Tibial nerve (tissue), 4 donors: ENCODE measurements around the gene VSIG8. TPM values are rescaled to one million over a fixed set of nuclear protein-coding genes. Genes with fewer than 3 reads are reported as not detected.

Experiments
- DNase-seq, 2 donors: peaks; one replicate each; pipeline ENCODE4 v3.0.0-alpha.2; 2019; ENCODE audit warnings: low spot score in 2 of 2
- H3K27ac ChIP-seq, 4 donors: fragments of 200-600 bp; sonication (generic) in 3 of 4; one replicate each; pipeline ENCODE4 v1.5.1; 2017 to 2019; ENCODE audit warnings: mild to moderate bottlenecking in 1 of 4
- H3K27me3 ChIP-seq, 2 donors: fragments of 200-600 bp; sonication (generic) in 1 of 2; one replicate each; pipeline versions ENCODE4 v1.5.1 to v1.6.0; 2017 to 2019
- H3K36me3 ChIP-seq, 3 donors: fragments of 200-600 bp; sonication (generic); one replicate each; pipeline ENCODE4 v1.5.1; 2018 to 2019
- H3K4me1 ChIP-seq, 4 donors: fragments of 200-600 bp; sonication (generic) in 3 of 4; one replicate each; pipeline ENCODE4 v1.5.1; 2017 to 2019
- H3K4me3 ChIP-seq, 4 donors: fragments of 200-600 bp; sonication (generic) in 3 of 4; one replicate each; pipeline ENCODE4 v1.5.1; 2017 to 2019; ENCODE audit warnings: mild to moderate bottlenecking in 1 of 4, moderate library complexity in 1 of 4
- H3K9me3 ChIP-seq, 4 donors: fragments of 200-600 bp; sonication (generic) in 3 of 4; one replicate each; pipeline ENCODE4 v1.5.1; 2017 to 2019
- CTCF ChIP-seq, 5 experiments: fragments of 200-600 bp in 3 of 5; fragments of 450-650 bp in 2 of 5; sonication (generic) in 3 of 5; IDR thresholded peaks; one replicate each; pipeline ENCODE4 v1.5.1; 2016 to 2019; ENCODE audit warnings: antibody characterized with exemption in 5 of 5, mild to moderate bottlenecking in 3 of 5, moderate library complexity in 2 of 5
- EP300 ChIP-seq, 2 donors: sonication (generic); formaldehyde crosslinking; IDR thresholded peaks; one replicate each; pipeline ENCODE4 v1.6.1; 2017; ENCODE audit warnings: antibody characterized with exemption in 2 of 2, mild to moderate bottlenecking in 1 of 2
- POLR2A ChIP-seq, 2 donors: fragments of 450-650 bp; IDR thresholded peaks; one replicate each; pipeline ENCODE4 v1.6.1; 2017; ENCODE audit warnings: antibody characterized with exemption in 2 of 2, mild to moderate bottlenecking in 2 of 2, moderate library complexity in 2 of 2
- WGBS, 2 donors: methylation state at CpG; one replicate each; pipeline ENCODE4 v1.1.5; 2018; 5-methylcytosine and 5-hydroxymethylcytosine counted together
- total RNA-seq, 4 donors: library from RNA; depleted of rRNA; stranded (reverse); fragments of >200 nt; gene quantifications; one replicate each; pipeline ENCODE4 v1.1.0, GENCODE V29; 2016

Gene VSIG8
- total RNA-seq, 4 donors from 2014 or later, result 0.20 TPM; not detected in 3

GRCh38 chr1:159839116-159839849, 23.2 kb downstream of the VSIG8 start:
- Histone ChIP-seq H3K27ac (no peak overlapping the region), H3K4me1 (no peaks in the 10 kb centered on the region), H3K36me3 (peaks cover 0 to 64% (median 0%) of the 10 kb centered on the region in 3 donors), H3K4me3 (no peak overlapping the region), H3K27me3 (no peaks in the 10 kb centered on the region), H3K9me3 (no peaks in the 10 kb centered on the region)
- no peak for DNase-seq
- 80 to 86% methylated on average over 5 of the region's 5 CpGs for WGBS, 2 donors
- TF ChIP-seq EP300 (IDR thresholded peaks at IDR 0.05) (no peak), CTCF (IDR thresholded peaks at IDR 0.05) (no peak), POLR2A (IDR thresholded peaks at IDR 0.05) (no peak)

DNA sequence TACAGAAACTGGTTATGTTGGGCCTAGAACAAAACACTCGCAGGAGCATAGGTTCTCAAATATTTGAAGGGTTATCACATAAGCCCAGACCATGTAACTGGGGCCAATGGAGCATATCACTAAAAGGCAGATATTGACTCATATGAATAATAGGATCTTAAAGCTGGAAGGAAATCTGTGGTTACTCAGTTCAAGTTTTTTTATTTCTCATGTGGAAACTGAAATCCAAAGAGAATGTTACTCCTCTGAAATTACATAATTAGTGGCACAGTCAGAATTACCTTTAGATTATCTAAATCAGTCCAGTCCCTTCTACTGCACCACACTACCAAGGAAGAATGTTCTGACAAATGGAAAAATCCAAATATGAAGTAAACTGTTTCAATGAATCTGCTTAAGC, 23.7 kb downstream of the VSIG8 start:
- WGBS, 2 donors, result 92 to 93% methylated on average over 1 of the region's 1 CpG
- peaks cover 0 to 69% (median 0%) of the 10 kb centered on the region in 3 donors for H3K36me3 ChIP-seq
- TF ChIP-seq CTCF (IDR thresholded peaks at IDR 0.05) (no peak), POLR2A (IDR thresholded peaks at IDR 0.05) (no peak), EP300 (IDR thresholded peaks at IDR 0.05) (no peak)
- no peak overlapping the region for H3K4me3 ChIP-seq
- H3K4me1 ChIP-seq, result no peaks in the 10 kb centered on the region
- no peak for DNase-seq
- H3K27ac ChIP-seq, result no peak overlapping the region
- H3K27me3 ChIP-seq, result no peaks in the 10 kb centered on the region
- no peaks in the 10 kb centered on the region for H3K9me3 ChIP-seq

GRCh38 chr1:159835862-159836525, 26.5 kb downstream of the VSIG8 start:
- WGBS, 2 donors, result 83 to 84% methylated on average over 8 of the region's 8 CpGs
- Histone ChIP-seq H3K4me3 (no peak overlapping the region), H3K4me1 (no peaks in the 10 kb centered on the region), H3K27me3 (no peaks in the 10 kb centered on the region), H3K27ac (no peak overlapping the region), H3K9me3 (no peaks in the 10 kb centered on the region), H3K36me3 (peaks cover 0 to 58% (median 0%) of the 10 kb centered on the region in 3 donors)
- no peak for DNase-seq
- no peak for TF ChIP-seq POLR2A (IDR thresholded peaks at IDR 0.05)
- no peak for TF ChIP-seq CTCF (IDR thresholded peaks at IDR 0.05)
- no peak for TF ChIP-seq EP300 (IDR thresholded peaks at IDR 0.05)

- H3K9me3 ChIP-seq, result no peaks in the 10 kb centered on the region
- TF ChIP-seq CTCF (IDR thresholded peaks at IDR 0.05), result no peak
- TF ChIP-seq EP300 (IDR thresholded peaks at IDR 0.05), result no peak
- no peak for TF ChIP-seq POLR2A (IDR thresholded peaks at IDR 0.05)
- no peaks in the 10 kb centered on the region for H3K27me3 ChIP-seq
- WGBS, 2 donors, result 47 to 56% methylated on average over 3 of the region's 3 CpGs
- no peak for DNase-seq
- no peak overlapping the region for H3K4me3 ChIP-seq
- H3K36me3 ChIP-seq, result peaks cover 0 to 52% (median 0%) of the 10 kb centered on the region in 3 donors
- H3K4me1 ChIP-seq, result no peaks in the 10 kb centered on the region
- H3K27ac ChIP-seq, result no peak overlapping the region
These were observed 27.1 kb downstream of the VSIG8 start for GRCh38 chr1:159835356-159835755.

- no peak for DNase-seq
- H3K4me3 ChIP-seq, result no peak overlapping the region
- H3K4me1 ChIP-seq, result peaks cover 0 to 6% (median 0%) of the 10 kb centered on the region in 4 donors
- no peak for TF ChIP-seq POLR2A (IDR thresholded peaks at IDR 0.05)
- no peak for TF ChIP-seq EP300 (IDR thresholded peaks at IDR 0.05)
- TF ChIP-seq CTCF (IDR thresholded peaks at IDR 0.05), result no peak
- no peaks in the 10 kb centered on the region for H3K27me3 ChIP-seq
- 92 to 96% methylated on average over 2 of the region's 2 CpGs for WGBS, 2 donors
- no peak overlapping the region for H3K27ac ChIP-seq
- peaks cover 0 to 35% (median 0%) of the 10 kb centered on the region in 3 donors for H3K36me3 ChIP-seq
- no peaks in the 10 kb centered on the region for H3K9me3 ChIP-seq
These were observed 30.1 kb downstream of the VSIG8 start for GRCh38 chr1:159832309-159832708.
